ENCODE measurements around the gene MID1. TPM values are rescaled to one million over a fixed set of nuclear protein-coding genes. Genes with fewer than 3 reads are reported as not detected.

Gene MID1
- total and polyA plus RNA-seq, 9 of the 15 experiments (the other 6 are each of a cell fraction or from before 2014, with no cell fraction given) = 0.07 to 0.54 (median 0.33) TPM

GRCh38 chrX:10516781-10517322, 103.5 kb downstream of the MID1 start:
- Histone ChIP-seq H3K27ac (ENCODE audit: extremely low read depth, low read depth, low read length) (no peak overlapping the region), H3K9me3 (replicated peaks; ENCODE audit: control insufficient read depth, insufficient read depth, low read depth, low read length) (no peaks in the 10 kb centered on the region), H3K79me2 (ENCODE audit: control insufficient read depth, insufficient read depth, low read length) (no peaks in the 10 kb centered on the region), H3K4me1 (replicated peaks in 1 of 2; ENCODE audit: control insufficient read depth in 2 of 2, insufficient read depth in 2 of 2, low read length in 2 of 2) (no peaks in the 10 kb centered on the region), H3K36me3 (ENCODE audit: control insufficient read depth, insufficient read depth, low read length) (no peaks in the 10 kb centered on the region), H3K4me2 (ENCODE audit: insufficient read depth, low read length) (no peak overlapping the region), H3K9ac (ENCODE audit: insufficient read depth in 1 of 2, low read depth in 2 of 2, low read length in 2 of 2) (no peak overlapping the region), H4K20me1 (replicated peaks; ENCODE audit: control insufficient read depth, insufficient read depth, low read length) (no peaks in the 10 kb centered on the region), H3K27me3 (ENCODE audit: control insufficient read depth in 2 of 2, insufficient read depth in 2 of 2, low read length in 2 of 2) (no peaks in the 10 kb centered on the region), H3K4me3 (no peak overlapping the region), H2AFZ (ENCODE audit: low read depth, low read length) (no peak overlapping the region), H3K9me1 (ENCODE audit: control insufficient read depth, insufficient read depth, low read length) (no peaks in the 10 kb centered on the region)
- 0% methylated on average over 5 of the region's 5 CpGs for whole genome bisulfite sequencing (ENCODE audit: insufficient coverage, low coverage, missing lambda C conversion rate)
- DNase-seq (ENCODE audit: extremely low read depth in 1 of 4, low spot score in 3 of 4) = no peak
- in situ Hi-C loops (cut with MboI) (no loop called here), intact Hi-C loops (cut with micrococcal nuclease) (no loop called here)
- CTCF ChIA-PET (ENCODE audit: low intra/inter-chr PET ratio) = no interaction called here
- no peak for TF ChIP-seq STAT5B (CRISPR knock-in tag; IDR thresholded peaks at IDR 0.05)
- no peak for TF ChIP-seq RBBP5 (IDR thresholded peaks at IDR 0.05; ENCODE audit: borderline replicate concordance, insufficient read depth, low read length, poor library complexity, severe bottlenecking)
- no peak for TF ChIP-seq ZNF133 (CRISPR knock-in tag; IDR thresholded peaks at IDR 0.05)
- TF ChIP-seq THAP12 (CRISPR knock-in tag; IDR thresholded peaks at IDR 0.05) = no peak
- TF ChIP-seq GTF2E2 (tag; IDR thresholded peaks at IDR 0.05) = no peak
- TF ChIP-seq SMARCE1 (IDR thresholded peaks at IDR 0.05) = no peak
- TF ChIP-seq L3MBTL2 (IDR thresholded peaks at IDR 0.05) = no peak
- no peak for TF ChIP-seq E2F5 (CRISPR knock-in tag; IDR thresholded peaks at IDR 0.05)
- TF ChIP-seq GTF3C2 (IDR thresholded peaks at IDR 0.05; ENCODE audit: borderline replicate concordance, extremely low read depth, insufficient read length) = no peak
- TF ChIP-seq TCF3 (CRISPR knock-in tag; IDR thresholded peaks at IDR 0.05) = no peak
- no peak for FAIRE-seq
- no peak for ATAC-seq
- POLR2A ChIA-PET = no interaction called here
- BruUV-seq (replicated peaks) = no TSS peak
